GM13977 (cell line): ENCODE results near the gene HIVEP2.

ENCODE experiments used
- DNase-seq: peaks from one replicate; pipeline ENCODE4 v3.0.0; 2012; ENCODE audit warnings: low spot score
- in situ Hi-C: fragments of 300-500 bp; cut with MboI; formaldehyde crosslinking; loops from one replicate; pipeline ENCODE4 v1.12.0; 2022; ENCODE audit warnings: low sequenced_read_pairs, low pct_unique_long_range_greater_than_20kb, mixed read lengths, inconsistent platforms; ENCODE audit not compliant: unreplicated experiment
- TF ChIP-seq, protein P1 (sequence below): IDR thresholded peaks from 2 replicates; pipeline ENCODE4 v1.5.1; 2012; ENCODE audit warnings: mild to moderate bottlenecking, control low read depth; ENCODE audit not compliant: insufficient read depth; ENCODE audit errors: extremely low read depth, missing control alignments

HIVEP2 gene

DNA sequence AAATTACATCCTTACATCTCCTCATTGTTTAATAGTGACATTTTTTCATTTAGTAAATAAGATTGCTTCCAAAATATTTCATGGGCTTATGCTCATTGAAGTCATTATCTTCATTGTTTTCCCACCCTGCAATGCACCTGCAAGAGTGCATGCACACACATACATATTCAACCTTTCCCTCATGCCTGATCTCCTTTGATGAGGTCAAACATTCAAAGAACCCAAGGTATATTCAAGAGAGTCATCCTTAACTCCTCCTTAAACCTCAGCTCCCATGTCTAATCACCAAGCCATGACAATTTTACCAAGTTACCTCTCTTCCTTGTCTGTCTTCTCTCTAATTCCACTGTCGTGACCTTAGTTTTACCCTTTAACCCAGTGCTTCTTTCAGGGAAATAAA, 56.5 kb downstream of the HIVEP2 start:
- in situ Hi-C loops = no loop called here
- TF ChIP-seq, protein P1, sequence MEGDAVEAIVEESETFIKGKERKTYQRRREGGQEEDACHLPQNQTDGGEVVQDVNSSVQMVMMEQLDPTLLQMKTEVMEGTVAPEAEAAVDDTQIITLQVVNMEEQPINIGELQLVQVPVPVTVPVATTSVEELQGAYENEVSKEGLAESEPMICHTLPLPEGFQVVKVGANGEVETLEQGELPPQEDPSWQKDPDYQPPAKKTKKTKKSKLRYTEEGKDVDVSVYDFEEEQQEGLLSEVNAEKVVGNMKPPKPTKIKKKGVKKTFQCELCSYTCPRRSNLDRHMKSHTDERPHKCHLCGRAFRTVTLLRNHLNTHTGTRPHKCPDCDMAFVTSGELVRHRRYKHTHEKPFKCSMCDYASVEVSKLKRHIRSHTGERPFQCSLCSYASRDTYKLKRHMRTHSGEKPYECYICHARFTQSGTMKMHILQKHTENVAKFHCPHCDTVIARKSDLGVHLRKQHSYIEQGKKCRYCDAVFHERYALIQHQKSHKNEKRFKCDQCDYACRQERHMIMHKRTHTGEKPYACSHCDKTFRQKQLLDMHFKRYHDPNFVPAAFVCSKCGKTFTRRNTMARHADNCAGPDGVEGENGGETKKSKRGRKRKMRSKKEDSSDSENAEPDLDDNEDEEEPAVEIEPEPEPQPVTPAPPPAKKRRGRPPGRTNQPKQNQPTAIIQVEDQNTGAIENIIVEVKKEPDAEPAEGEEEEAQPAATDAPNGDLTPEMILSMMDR = no peak
- no peak for DNase-seq

DNA sequence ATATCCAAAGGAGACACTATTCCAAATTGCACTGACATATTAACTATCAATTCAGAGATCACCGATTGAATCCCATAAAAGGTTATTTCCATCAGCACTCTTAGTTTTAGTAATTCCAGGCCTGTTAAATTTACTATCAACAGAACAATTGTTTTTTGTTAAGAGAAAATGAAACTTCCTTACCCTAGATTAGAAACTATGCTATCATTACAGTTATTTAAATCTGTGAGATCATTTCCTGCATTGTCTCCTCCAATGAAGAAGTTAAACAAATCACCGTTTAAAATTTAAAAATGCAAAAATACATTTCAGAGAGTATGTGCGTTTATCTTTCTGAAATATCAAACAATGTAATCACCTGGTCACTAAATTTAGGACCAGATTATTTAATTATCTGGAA, 57.5 kb downstream of the HIVEP2 start:
- no peak for DNase-seq
- in situ Hi-C loops = no loop called here
- TF ChIP-seq, protein P1 = no peak

DNA sequence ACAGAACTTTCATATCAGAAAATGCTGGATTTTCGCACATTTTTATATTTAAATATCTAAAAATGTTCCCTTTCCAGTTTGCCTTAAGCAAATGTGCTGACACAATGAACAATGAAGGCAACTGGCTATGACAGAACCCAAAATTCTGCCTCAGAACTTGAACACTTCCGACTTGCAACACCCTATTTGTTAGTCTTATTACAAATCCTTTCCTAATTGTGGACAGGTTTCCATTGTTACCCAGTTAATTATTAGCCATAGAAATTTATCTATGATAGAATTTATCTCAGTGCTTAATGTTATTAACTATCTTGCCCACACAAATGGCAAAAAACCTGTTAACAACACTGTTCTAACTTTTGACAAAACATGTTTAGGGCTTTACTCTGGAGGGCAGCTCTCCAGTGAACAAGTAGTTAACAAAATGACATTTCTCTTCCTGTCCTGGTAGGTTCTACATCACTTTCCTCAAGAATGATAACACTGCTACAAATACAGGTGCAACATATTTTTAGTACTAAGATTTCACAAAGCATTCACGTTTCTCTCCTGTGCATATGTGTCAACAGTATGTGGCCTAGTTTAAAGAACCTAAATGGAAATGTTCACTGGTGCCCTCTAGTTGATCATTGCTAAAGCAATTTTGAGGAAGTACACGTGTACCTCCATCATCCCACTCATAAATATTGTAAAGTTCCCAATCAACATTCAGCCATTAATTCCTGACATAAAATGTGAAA, 58.4 kb downstream of the HIVEP2 start:
- no peak for DNase-seq
- TF ChIP-seq, protein P1 = peak; percentile 40
- in situ Hi-C loops = no loop called here

DNA sequence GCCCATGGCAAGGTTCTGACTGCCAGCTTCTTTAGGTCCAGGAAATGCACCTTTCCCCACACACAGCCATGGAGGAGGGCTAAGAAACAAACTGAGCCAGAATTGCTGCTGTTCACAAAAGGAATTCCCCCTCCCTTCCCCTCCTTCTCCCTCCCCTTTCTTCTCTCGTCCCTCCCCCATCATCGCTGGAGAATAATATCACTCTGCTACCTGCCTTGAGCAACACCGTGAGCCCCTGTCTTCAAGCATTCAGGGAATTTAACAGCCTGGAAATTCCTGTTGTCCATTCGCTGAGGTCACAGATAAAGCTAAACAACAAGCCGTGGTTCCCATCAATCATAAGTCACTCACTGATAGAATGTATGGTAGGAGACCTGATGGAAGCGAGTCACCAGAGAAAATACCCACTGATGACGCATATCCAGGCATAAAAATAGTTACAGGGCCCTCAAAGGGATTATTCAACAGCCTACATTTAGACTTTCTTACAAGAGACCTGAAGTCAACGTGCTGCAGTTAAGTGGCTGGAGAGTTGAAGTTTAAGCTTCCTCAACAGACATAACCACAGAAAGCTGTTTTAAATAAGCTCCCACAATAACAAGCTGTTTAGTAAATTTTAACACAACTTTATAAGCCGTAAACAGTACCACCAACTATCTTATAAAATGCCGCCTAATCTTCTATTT, 59.7 kb downstream of the HIVEP2 start:
- in situ Hi-C loops = no loop called here
- peak; percentile 19 for DNase-seq

DNA sequence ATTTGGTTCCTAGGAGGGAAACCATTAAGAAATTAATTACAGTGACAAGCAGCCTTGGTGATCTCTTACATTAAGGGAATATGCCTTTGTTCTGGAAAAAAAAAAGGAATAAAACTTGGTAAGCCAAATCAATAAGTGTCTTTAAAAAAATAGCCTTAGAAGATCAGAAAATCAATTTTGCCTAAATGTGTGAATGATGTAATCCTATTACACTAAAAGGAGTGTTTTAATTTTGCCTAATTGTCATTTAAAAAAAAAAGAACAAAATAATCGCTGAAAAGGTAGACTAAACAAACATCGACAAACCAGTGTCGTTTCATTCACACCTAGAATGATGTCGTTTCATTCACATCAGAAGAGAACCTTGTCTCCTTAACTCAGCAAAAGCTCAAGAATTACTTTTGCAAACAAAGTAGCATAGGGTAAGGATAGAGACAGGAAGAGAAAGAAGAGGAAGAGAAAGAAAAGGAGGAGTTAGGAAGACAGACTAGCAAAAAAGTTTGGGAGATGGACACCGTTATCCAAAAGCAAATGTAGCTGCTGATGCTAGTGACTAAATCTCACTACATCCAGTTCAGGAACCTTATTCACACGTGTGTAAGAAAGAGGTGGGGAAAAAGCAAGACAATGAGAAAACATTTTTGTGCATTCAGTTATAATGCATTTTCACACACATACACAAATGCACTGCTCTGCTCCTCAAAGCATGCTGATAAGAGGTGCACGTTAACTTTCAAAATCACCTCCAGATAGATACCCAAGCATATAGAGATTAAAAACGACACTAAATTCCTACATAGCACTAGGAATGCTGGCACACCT, 60.6 kb downstream of the HIVEP2 start:
- no peak for DNase-seq
- TF ChIP-seq, protein P1 = no peak

More for the DNA sequence above, 59.7 kb downstream of the HIVEP2 start:
- TF ChIP-seq, protein P1 = no peak

DNA sequence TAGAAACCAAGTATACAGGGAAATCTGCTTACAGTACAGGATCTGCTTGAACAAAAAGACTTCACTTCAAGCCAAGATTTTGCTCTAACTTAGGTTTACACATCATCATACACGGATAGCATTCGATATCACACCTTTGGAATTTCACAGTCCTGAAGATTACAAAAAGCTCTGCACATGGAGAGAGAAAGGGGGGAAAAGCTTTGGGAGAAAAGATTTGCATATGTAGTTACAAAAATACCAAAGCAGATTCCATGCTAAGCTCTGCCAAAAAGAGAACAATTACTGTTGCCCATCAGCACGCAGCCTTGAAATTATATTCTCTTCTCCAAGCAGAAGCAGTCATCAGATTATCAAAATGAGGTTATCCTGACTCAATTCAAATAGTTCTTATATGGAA, 62.0 kb downstream of the HIVEP2 start:
- no peak for DNase-seq
- in situ Hi-C loops = no loop called here
- TF ChIP-seq, protein P1 = no peak

More for the DNA sequence above, 60.6 kb downstream of the HIVEP2 start:
- in situ Hi-C loops = no loop called here
